A549 (cell line): ENCODE results near the gene TRABD2A. TPM values are rescaled to one million over a fixed set of nuclear protein-coding genes. Genes with fewer than 3 reads are reported as not detected.

Source experiments
- ATAC-seq, 2 experiments: fragments of 200-7000 bp in 1 of 2; fragments of >200 bp in 1 of 2; cut with Nextera tagmentation in 1 of 2; cut with Tn5 transposase in 1 of 2; 3 replicates each; pipeline versions ENCODE4 v1.8.0 to v1.9.1; 2018 to 2020; ENCODE audit warnings: mild to moderate bottlenecking in 1 of 2, moderate library complexity in 1 of 2
- CTCF ChIA-PET: fragments of 300-600 bp; sonication (Branson Sonifier 250); formaldehyde crosslinking; extraction: SDS; loops from one replicate; lab custom pipeline; 2021; ENCODE audit warnings: antibody characterized with exemption, inconsistent platforms; lab: Yijun Ruan, JAX
- POLR2A ChIA-PET: fragments of 350-600 bp; formaldehyde crosslinking; extraction: SDS; loops from one replicate; lab custom pipeline; 2021; ENCODE audit warnings: antibody characterized with exemption, inconsistent platforms; lab: Yijun Ruan, JAX
- DNase-seq, 2 experiments: peaks; one replicate each; pipeline versions ENCODE4 v3.0.0 to v3.0.0-alpha.2; 2011 to 2016; ENCODE audit warnings: low read depth in 1 of 2, low spot score in 1 of 2
- FAIRE-seq: peaks from 2 replicates; lab custom pipeline; 2011; peaks lifted over from hg19 to GRCh38; lab: Jason Lieb, UNC
- H3K27ac ChIP-seq, 2 experiments: fragments of >200 bp; sonication (Bioruptor Twin); formaldehyde crosslinking; 3 replicates each; pipeline ENCODE4 v1.5.1; 2016 to 2017
- H3K4me1 ChIP-seq: fragments of >200 bp; sonication (Bioruptor Twin); formaldehyde crosslinking; 3 replicates; pipeline ENCODE4 v1.6.1; 2016
- H3K4me2 ChIP-seq: fragments of >200 bp; sonication (Bioruptor Twin); formaldehyde crosslinking; 3 replicates; pipeline ENCODE4 v1.6.1; 2016
- H3K4me3 ChIP-seq: fragments of >200 bp; sonication (Bioruptor Twin); formaldehyde crosslinking; 3 replicates; pipeline ENCODE4 v1.5.1; 2016
- H3K9me3 ChIP-seq: fragments of >200 bp; sonication (Bioruptor Twin); formaldehyde crosslinking; 3 replicates; pipeline ENCODE4 v1.6.1; 2016
- BHLHE40 ChIP-seq: IDR thresholded peaks from 2 replicates; pipeline ENCODE4 v1.6.1; 2012; ENCODE audit warnings: low read depth, low read length, inconsistent platforms
- CBX8 ChIP-seq: fragments of 200-600 bp; sonication (generic); IDR thresholded peaks from 2 replicates; pipeline ENCODE4 v1.6.1; 2016
- CEBPB ChIP-seq, 2 experiments: fragments of >200 bp in 1 of 2; sonication (Bioruptor Twin) in 1 of 2; formaldehyde crosslinking in 1 of 2; IDR thresholded peaks; 2 replicates each; pipeline ENCODE4 v1.6.1; 2012 to 2016
- EHF ChIP-seq: fragments of 250-450 bp; sonication (Bioruptor Pico); IDR thresholded peaks from 2 replicates; pipeline ENCODE4 v1.5.0; 2020; ENCODE audit warnings: mild to moderate bottlenecking
- EHMT2 ChIP-seq: fragments of 200-600 bp; sonication (generic); IDR thresholded peaks from 2 replicates; pipeline ENCODE4 v1.6.1; 2016; ENCODE audit warnings: antibody characterized with exemption, low read depth, mild to moderate bottlenecking, moderate library complexity
- FOSB ChIP-seq: fragments of 250-450 bp; sonication (Bioruptor Pico); IDR thresholded peaks from 2 replicates; pipeline ENCODE4 v1.5.0; 2020; ENCODE audit warnings: mild to moderate bottlenecking, moderate library complexity
- FOSL2 ChIP-seq, 2 experiments: fragments of 450-650 bp in 1 of 2; fragments of >200 bp in 1 of 2; sonication (Bioruptor Twin) in 1 of 2; formaldehyde crosslinking; IDR thresholded peaks; 2 replicates each; pipeline versions ENCODE4 v1.5.0 to v1.6.1; 2016 to 2020; ENCODE audit warnings: mild to moderate bottlenecking in 1 of 2, moderate library complexity in 1 of 2
- GATA3 ChIP-seq: IDR thresholded peaks from 2 replicates; pipeline ENCODE4 v1.6.1; 2012; ENCODE audit warnings: borderline replicate concordance
- HDAC2 ChIP-seq: fragments of 200-600 bp; sonication (generic); IDR thresholded peaks from 2 replicates; pipeline ENCODE4 v1.6.1; 2016
- HOXA7 ChIP-seq: fragments of 250-450 bp; sonication (Bioruptor Pico); IDR thresholded peaks from 2 replicates; pipeline ENCODE4 v1.5.0; 2020; ENCODE audit warnings: mild to moderate bottlenecking, moderate library complexity
- HOXB5 ChIP-seq: fragments of 250-450 bp; sonication (Bioruptor Pico); IDR thresholded peaks from 2 replicates; pipeline ENCODE4 v1.5.0; 2020; ENCODE audit warnings: mild to moderate bottlenecking, moderate library complexity
- JUN ChIP-seq, 2 experiments: fragments of >200 bp; sonication (Bioruptor Twin); formaldehyde crosslinking; IDR thresholded peaks; 2 replicates in 1 of 2; 3 replicates in 1 of 2; pipeline ENCODE4 v1.6.1; 2016 to 2017
- KDM1A ChIP-seq: fragments of 200-600 bp; sonication (generic); IDR thresholded peaks from 2 replicates; pipeline ENCODE4 v1.6.1; 2016; ENCODE audit warnings: low read depth, mild to moderate bottlenecking
- KDM5A ChIP-seq: fragments of 200-600 bp; sonication (generic); IDR thresholded peaks from 2 replicates; pipeline ENCODE4 v1.6.1; 2016; ENCODE audit warnings: antibody characterized with exemption, mild to moderate bottlenecking
- MAZ ChIP-seq: fragments of 150-350 bp; IDR thresholded peaks from 2 replicates; pipeline ENCODE4 v1.6.1; 2014; ENCODE audit warnings: antibody characterized with exemption, low read depth, low read length, borderline replicate concordance
- NPAS2 ChIP-seq: fragments of 250-450 bp; sonication (Bioruptor Pico); IDR thresholded peaks from 2 replicates; pipeline ENCODE4 v1.8.0; 2022; ENCODE audit warnings: mild to moderate bottlenecking, moderate library complexity, borderline replicate concordance
- PHF8 ChIP-seq: fragments of 200-600 bp; sonication (generic); IDR thresholded peaks from 2 replicates; pipeline ENCODE4 v1.6.1; 2016; ENCODE audit warnings: low read depth, mild to moderate bottlenecking, antibody characterized with exemption, moderate library complexity, borderline replicate concordance
- POLR2A ChIP-seq: IDR thresholded peaks from 2 replicates; pipeline ENCODE4 v1.6.1; 2012; ENCODE audit warnings: mild to moderate bottlenecking, low read length
- POLR2AphosphoS2 ChIP-seq: conservative IDR thresholded peaks from 2 replicates; pipeline ENCODE4 v1.6.1; 2012; ENCODE audit warnings: low read length, improper control_type of control experiment, inconsistent platforms
- RCOR1 ChIP-seq: fragments of 150-350 bp; IDR thresholded peaks from 2 replicates; pipeline ENCODE4 v1.6.1; 2014; ENCODE audit warnings: antibody characterized with exemption, low read length, low read depth
- RNF2 ChIP-seq: fragments of 200-600 bp; sonication (generic); IDR thresholded peaks from 2 replicates; pipeline ENCODE4 v1.6.1; 2016; ENCODE audit warnings: low read depth, mild to moderate bottlenecking, antibody characterized with exemption, moderate library complexity, borderline replicate concordance
- SREBF2 ChIP-seq: fragments of 450-650 bp; IDR thresholded peaks from 2 replicates; pipeline ENCODE4 v1.6.1; 2014; ENCODE audit warnings: mild to moderate bottlenecking, moderate library complexity
- TFCP2L1 ChIP-seq: fragments of 250-450 bp; sonication (Bioruptor Pico); IDR thresholded peaks from 2 replicates; pipeline ENCODE4 v1.5.0; 2021; ENCODE audit warnings: mild to moderate bottlenecking
- WGBS: methylation state at CpG from one replicate; pipeline ENCODE4 v1.1.6; 2017; ENCODE audit errors: missing lambda C conversion rate; 5-methylcytosine and 5-hydroxymethylcytosine counted together
- polyA plus RNA-seq, 4 experiments: library from polyadenylated mRNA; depleted of rRNA in 3 of 4; stranded (reverse); fragments of >200 nt; fragmentation: RNase III in 1 of 4; extraction: RNeasy Plus Mini Kit Qiagen cat#74134 plus additional on column Dnase treatment in 1 of 4; gene quantifications; 2 replicates in 3 of 4; 3 replicates in 1 of 4; pipeline ENCODE4 v1.2.3, GENCODE V29; 2011 to 2017
- TF ChIP-seq, protein P1 (sequence below): fragments of 450-650 bp; IDR thresholded peaks from 2 replicates; pipeline ENCODE4 v1.6.1; 2014; ENCODE audit warnings: antibody characterized with exemption
- TF ChIP-seq, protein P2 (sequence below): fragments of 150-350 bp; IDR thresholded peaks from 2 replicates; pipeline ENCODE4 v1.6.1; 2014; ENCODE audit warnings: low read depth, mild to moderate bottlenecking, low read length
- TF ChIP-seq, protein P3 (sequence below): IDR thresholded peaks from 2 replicates; pipeline ENCODE4 v1.6.1; 2012; ENCODE audit warnings: low read depth, borderline replicate concordance
- TF ChIP-seq, protein P4 (sequence below): IDR thresholded peaks from 2 replicates; pipeline ENCODE4 v1.6.1; 2012
- TF ChIP-seq, protein P5 (sequence below): fragments of 200-600 bp; sonication (generic); IDR thresholded peaks from 2 replicates; pipeline ENCODE4 v1.6.1; 2016; ENCODE audit warnings: antibody characterized with exemption, mild to moderate bottlenecking, moderate library complexity

TRABD2A gene
- polyA plus RNA-seq, 2 of the 4 experiments (the other 2 are of a cell fraction) = 6.1 to 7.1 TPM

DNA sequence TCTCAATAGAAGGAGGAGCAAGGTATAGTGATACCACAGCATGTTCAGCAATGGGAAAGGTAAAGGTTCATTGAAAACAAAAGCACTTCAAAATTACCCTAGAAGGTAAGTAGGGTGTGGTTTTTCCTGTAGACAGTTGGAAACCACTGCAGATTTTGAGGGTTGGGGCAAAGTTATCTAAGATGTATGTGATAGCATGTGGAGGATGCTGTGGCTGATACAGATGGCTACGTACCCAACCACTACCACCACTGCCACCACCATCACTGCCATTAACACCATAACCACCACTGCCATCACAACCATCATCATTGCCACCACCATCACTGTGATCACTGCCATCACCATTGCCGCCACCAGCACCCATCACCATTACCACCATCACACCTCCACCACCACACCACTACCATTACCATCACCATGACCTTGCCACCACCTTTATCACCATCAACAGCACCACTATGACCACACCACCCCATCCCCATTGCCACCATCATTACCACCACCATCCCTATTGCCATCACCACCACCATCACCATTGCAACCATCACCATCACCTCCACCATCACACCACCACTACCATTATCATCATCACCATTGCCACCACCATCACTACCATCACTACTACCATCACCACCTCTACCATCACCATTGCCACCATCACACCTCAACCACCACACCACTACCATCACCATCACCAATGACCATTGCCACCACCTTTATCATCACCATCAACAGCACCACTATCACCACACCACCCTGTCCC is 28.2 kb upstream of the TRABD2A start:
- CTCF ChIA-PET = interaction anchor here (1.5 to 9.9 kb wide), 2 partner anchors 12 to 26 kb away, joined by 6 to 178 read pairs; no protein-coding TSS in a partner anchor
- DNase-seq (no peak), ATAC-seq (no peak), FAIRE-seq (no peak)
- Histone ChIP-seq H3K9me3 (no peaks in the 10 kb centered on the region), H3K4me3 (no peak overlapping the region), H3K27ac (no peak overlapping the region), H3K4me2 (no peak overlapping the region), H3K4me1 (peaks cover 15% of the 10 kb centered on the region)
- TF ChIP-seq FOSB (0 out of 2 replicates have a peak, but pooled peaks have one; percentile 61), TFCP2L1 (CRISPR knock-in tag) (0 out of 2 replicates have a peak, but pooled peaks have one; percentile 19), EHMT2 (0 out of 2 replicates have a peak, but pooled peaks have one; percentile 63)
- TF ChIP-seq, protein P1, sequence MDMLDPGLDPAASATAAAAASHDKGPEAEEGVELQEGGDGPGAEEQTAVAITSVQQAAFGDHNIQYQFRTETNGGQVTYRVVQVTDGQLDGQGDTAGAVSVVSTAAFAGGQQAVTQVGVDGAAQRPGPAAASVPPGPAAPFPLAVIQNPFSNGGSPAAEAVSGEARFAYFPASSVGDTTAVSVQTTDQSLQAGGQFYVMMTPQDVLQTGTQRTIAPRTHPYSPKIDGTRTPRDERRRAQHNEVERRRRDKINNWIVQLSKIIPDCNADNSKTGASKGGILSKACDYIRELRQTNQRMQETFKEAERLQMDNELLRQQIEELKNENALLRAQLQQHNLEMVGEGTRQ = no peak
- 94% methylated on average over 2 of the region's 2 CpGs for WGBS
- POLR2A ChIA-PET = interaction anchor here (4.8 to 5.2 kb wide), 2 partner anchors 12 to 17 kb away, joined by 98 to 131 read pairs; no protein-coding TSS in a partner anchor

DNA sequence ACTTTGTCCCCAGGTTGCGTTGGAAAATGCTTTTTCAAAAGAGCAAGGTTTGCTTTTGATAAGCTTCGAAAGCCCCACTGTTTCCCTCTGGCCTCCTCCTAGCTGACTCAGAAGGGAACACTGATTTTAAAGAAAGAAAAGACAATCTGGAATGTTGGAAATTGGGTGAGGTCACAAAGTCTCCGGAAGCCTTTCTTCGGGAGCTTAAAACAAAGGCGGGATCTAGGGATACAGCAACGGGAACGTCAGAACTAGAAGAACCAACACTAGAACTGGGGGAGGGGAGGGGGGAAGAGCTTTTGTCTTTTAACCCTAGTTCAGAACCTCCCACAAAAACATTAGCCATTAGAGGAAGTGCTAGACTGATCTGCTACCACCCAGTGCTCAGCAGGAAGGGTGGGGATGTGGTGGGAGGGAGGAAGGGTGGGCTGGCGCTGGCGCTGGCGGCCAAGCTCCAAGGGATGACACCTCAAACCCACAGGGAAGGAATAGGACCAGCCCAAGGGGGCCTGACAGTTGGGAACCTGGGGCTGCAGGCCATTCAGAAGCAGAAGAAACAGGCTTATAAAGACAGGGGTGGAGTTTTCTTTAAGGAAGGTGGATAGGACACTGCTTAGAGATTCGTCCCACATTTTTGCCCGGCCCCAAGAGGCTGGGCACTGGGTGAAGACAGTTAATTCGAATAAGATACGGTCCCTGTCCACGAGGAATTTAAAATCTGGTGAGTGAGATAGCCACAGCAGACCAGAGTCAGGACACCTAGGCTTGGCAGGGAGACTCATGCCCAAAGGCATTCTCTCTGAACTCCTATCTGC is 26.2 kb upstream of the TRABD2A start:
- no peak for FAIRE-seq
- CTCF ChIA-PET = interaction anchor here (0.6 to 9.9 kb wide), 5 partner anchors 14 to 80 kb away, joined by 3 to 178 read pairs (median 6); no protein-coding TSS in a partner anchor
- Histone ChIP-seq H3K4me2 (peak overlapping the region; percentile 86), H3K4me1 (peaks cover 16% of the 10 kb centered on the region), H3K9me3 (no peaks in the 10 kb centered on the region), H3K4me3 (peak overlapping the region; percentile 87), H3K27ac (peak overlapping the region; percentile 89 to 97)
- ATAC-seq = peak; percentile 61 to 75
- under 1% methylated on average over 15 of the region's 15 CpGs for WGBS
- POLR2A ChIA-PET = interaction anchor here (0.7 to 5.2 kb wide), 12 partner anchors 9 to 415 kb away, joined by 3 to 131 read pairs (median 4); partner anchors contain the start of gene KCMF1
- DNase-seq = peak; percentile 93 to 96
- TF ChIP-seq MAZ (peak; percentile 71; the same call in 1 of the 2 replicates), RNF2 (no peak), EHF (peak; percentile 88), NPAS2 (no peak), GATA3 (peak; percentile 23; the same call in 1 of the 2 replicates), HOXB5 (0 out of 2 replicates have a peak, but pooled peaks have one; percentile 49), JUN (IDR thresholded peaks at IDR 0.05) (peak; percentile 84 to 94), SREBF2 (no peak), HOXA7 (CRISPR knock-in tag) (peak; percentile 98), POLR2AphosphoS2 (peak; percentile 96; the same call in 1 of the 2 replicates), POLR2A (peak; percentile 65), FOSB (peak; percentile 98), BHLHE40 (no peak), KDM5A (no peak), FOSL2 (IDR thresholded peaks at IDR 0.05) (no peak), FOSL2 (CRISPR knock-in tag; IDR thresholded peaks at IDR 0.05) (no peak), PHF8 (no peak), RCOR1 (no peak), KDM1A (no peak), CBX8 (no peak), HDAC2 (no peak), CEBPB (IDR thresholded peaks at IDR 0.05) (no peak)
- TF ChIP-seq, protein P2, sequence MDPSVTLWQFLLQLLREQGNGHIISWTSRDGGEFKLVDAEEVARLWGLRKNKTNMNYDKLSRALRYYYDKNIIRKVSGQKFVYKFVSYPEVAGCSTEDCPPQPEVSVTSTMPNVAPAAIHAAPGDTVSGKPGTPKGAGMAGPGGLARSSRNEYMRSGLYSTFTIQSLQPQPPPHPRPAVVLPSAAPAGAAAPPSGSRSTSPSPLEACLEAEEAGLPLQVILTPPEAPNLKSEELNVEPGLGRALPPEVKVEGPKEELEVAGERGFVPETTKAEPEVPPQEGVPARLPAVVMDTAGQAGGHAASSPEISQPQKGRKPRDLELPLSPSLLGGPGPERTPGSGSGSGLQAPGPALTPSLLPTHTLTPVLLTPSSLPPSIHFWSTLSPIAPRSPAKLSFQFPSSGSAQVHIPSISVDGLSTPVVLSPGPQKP = no peak
- TF ChIP-seq, protein P3, sequence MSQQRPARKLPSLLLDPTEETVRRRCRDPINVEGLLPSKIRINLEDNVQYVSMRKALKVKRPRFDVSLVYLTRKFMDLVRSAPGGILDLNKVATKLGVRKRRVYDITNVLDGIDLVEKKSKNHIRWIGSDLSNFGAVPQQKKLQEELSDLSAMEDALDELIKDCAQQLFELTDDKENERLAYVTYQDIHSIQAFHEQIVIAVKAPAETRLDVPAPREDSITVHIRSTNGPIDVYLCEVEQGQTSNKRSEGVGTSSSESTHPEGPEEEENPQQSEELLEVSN = 0 out of 2 replicates have a peak, but pooled peaks have one; percentile 20
- TF ChIP-seq, protein P4, sequence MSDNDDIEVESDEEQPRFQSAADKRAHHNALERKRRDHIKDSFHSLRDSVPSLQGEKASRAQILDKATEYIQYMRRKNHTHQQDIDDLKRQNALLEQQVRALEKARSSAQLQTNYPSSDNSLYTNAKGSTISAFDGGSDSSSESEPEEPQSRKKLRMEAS = peak; percentile 53
- TF ChIP-seq, protein P5, sequence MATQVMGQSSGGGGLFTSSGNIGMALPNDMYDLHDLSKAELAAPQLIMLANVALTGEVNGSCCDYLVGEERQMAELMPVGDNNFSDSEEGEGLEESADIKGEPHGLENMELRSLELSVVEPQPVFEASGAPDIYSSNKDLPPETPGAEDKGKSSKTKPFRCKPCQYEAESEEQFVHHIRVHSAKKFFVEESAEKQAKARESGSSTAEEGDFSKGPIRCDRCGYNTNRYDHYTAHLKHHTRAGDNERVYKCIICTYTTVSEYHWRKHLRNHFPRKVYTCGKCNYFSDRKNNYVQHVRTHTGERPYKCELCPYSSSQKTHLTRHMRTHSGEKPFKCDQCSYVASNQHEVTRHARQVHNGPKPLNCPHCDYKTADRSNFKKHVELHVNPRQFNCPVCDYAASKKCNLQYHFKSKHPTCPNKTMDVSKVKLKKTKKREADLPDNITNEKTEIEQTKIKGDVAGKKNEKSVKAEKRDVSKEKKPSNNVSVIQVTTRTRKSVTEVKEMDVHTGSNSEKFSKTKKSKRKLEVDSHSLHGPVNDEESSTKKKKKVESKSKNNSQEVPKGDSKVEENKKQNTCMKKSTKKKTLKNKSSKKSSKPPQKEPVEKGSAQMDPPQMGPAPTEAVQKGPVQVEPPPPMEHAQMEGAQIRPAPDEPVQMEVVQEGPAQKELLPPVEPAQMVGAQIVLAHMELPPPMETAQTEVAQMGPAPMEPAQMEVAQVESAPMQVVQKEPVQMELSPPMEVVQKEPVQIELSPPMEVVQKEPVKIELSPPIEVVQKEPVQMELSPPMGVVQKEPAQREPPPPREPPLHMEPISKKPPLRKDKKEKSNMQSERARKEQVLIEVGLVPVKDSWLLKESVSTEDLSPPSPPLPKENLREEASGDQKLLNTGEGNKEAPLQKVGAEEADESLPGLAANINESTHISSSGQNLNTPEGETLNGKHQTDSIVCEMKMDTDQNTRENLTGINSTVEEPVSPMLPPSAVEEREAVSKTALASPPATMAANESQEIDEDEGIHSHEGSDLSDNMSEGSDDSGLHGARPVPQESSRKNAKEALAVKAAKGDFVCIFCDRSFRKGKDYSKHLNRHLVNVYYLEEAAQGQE = peak; percentile 44; the same call in 1 of the 2 replicates
